Common myeloid progenitor, CD34-positive (primary cell): Measurements from ENCODE around the gene SDF2L1.
"Not testable (repeated sequence)": the region's sequence is repeated elsewhere in the genome, so short reads cannot be mapped to it uniquely, and the experiment has no call there.

Experiments used
- CTCF ChIA-PET: fragments of 350-600 bp; sonication (Branson Sonifier 250); formaldehyde crosslinking; loops from one replicate; lab custom pipeline; 2021; ENCODE audit warnings: antibody characterized with exemption; lab: Charles Lee
- POLR2A ChIA-PET: fragments of 350-600 bp; sonication (Branson Sonifier 250); formaldehyde crosslinking; loops from one replicate; lab custom pipeline; 2021; ENCODE audit warnings: antibody characterized with exemption; lab: Charles Lee
- DNase-seq, 3 donors: peaks; one replicate each; pipeline versions ENCODE4 v3.0.0 to v3.0.0-alpha.2; 2013
- H3K27ac ChIP-seq, 2 experiments: 1 replicate in 1 of 2; 2 replicates in 1 of 2; pipeline ENCODE4 v1.7.0; 2013; ENCODE audit warnings: inconsistent platforms in 2 of 2, low read length in 2 of 2, mild to moderate bottlenecking in 2 of 2, low read depth in 1 of 2, moderate library complexity in 1 of 2; ENCODE audit not compliant: severe bottlenecking in 2 of 2, insufficient read depth in 1 of 2, poor library complexity in 1 of 2
- H3K27me3 ChIP-seq, 5 experiments: replicated peaks in 2 of 5; 1 replicate in 3 of 5; 2 replicates in 2 of 5; pipeline versions ENCODE4 v1.6.1 to v1.7.0; 2013; ENCODE audit warnings: low read length in 4 of 5, mild to moderate bottlenecking in 2 of 5, moderate library complexity in 2 of 5, inconsistent platforms in 1 of 5; ENCODE audit not compliant: insufficient read depth in 5 of 5, control insufficient read depth in 4 of 5
- H3K36me3 ChIP-seq, 4 experiments: 1 replicate in 2 of 4; 2 replicates in 2 of 4; pipeline versions ENCODE4 v1.6.1 to v1.7.0; 2013; ENCODE audit warnings: low read length in 3 of 4, control low read depth in 1 of 4, mild to moderate bottlenecking in 1 of 4; ENCODE audit not compliant: control insufficient read depth in 4 of 4, insufficient read depth in 4 of 4
- H3K4me1 ChIP-seq, 4 experiments: 1 replicate in 3 of 4; 2 replicates in 1 of 4; pipeline versions ENCODE4 v1.6.1 to v1.7.1; 2013; ENCODE audit warnings: low read length in 3 of 4, mild to moderate bottlenecking in 3 of 4, control low read depth in 1 of 4, inconsistent platforms in 1 of 4, moderate library complexity in 1 of 4; ENCODE audit not compliant: control insufficient read depth in 4 of 4, insufficient read depth in 4 of 4; ENCODE audit errors: control extremely low read depth in 1 of 4
- H3K4me3 ChIP-seq, 7 experiments: 1 replicate in 4 of 7; 2 replicates in 3 of 7; pipeline versions ENCODE4 v1.5.1 to v1.7.0; 2013; ENCODE audit warnings: mild to moderate bottlenecking in 7 of 7, low read length in 6 of 7, moderate library complexity in 6 of 7, inconsistent platforms in 2 of 7, low read depth in 2 of 7, control low read depth in 1 of 7; ENCODE audit not compliant: insufficient read depth in 4 of 7, control insufficient read depth in 1 of 7; ENCODE audit errors: extremely low read depth in 1 of 7
- H3K9me3 ChIP-seq, 5 experiments: 1 replicate in 4 of 5; 2 replicates in 1 of 5; pipeline versions ENCODE4 v1.6.1 to v1.7.1; 2013; ENCODE audit warnings: low read length in 4 of 5, mild to moderate bottlenecking in 2 of 5, inconsistent platforms in 1 of 5, low read depth in 1 of 5, moderate library complexity in 1 of 5; ENCODE audit not compliant: control insufficient read depth in 4 of 5, insufficient read depth in 2 of 5; ENCODE audit errors: control extremely low read depth in 1 of 5
- WGBS: methylation state at CpG from one replicate; pipeline ENCODE4 v1.1.5; 2013; ENCODE audit not compliant: insufficient coverage; 5-methylcytosine and 5-hydroxymethylcytosine counted together

SDF2L1 gene

DNA sequence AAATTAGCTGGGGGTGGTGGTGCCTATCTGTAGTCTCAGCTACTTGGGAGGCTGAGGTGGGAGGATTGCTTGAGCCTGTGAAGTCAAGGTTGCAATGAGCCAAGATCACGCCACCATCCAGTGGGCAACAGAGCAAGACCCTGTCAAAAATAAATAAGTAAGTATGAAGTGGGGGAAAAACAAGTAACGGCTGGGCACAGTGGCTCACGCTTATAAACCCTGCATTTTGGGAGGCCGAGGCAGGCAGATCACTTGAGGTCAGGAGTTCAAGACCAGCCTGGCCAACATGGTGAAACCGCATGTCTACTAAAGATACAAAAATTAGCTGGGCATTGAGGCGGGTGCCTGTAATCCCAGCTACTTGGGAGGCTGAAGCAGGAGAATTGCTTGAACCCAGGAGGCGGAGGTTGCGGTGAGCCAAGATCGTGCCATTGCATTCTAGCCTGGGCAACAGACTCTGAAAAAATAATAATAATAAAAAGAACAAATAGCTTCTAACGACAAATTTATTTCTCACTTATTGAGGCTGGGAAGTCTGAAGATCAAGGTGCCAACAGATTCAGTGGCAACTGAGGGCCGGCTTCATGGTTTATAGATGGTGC is 32.4 kb upstream of the SDF2L1 start:
- H3K9me3 ChIP-seq, H3K27ac ChIP-seq, H3K27me3 ChIP-seq, H3K4me3 ChIP-seq, POLR2A ChIA-PET, H3K4me1 ChIP-seq, DNase-seq: not testable (repeated sequence)
- WGBS, result 96% methylated on average over 5 of the region's 11 CpGs
- H3K36me3 ChIP-seq, result peaks cover 23 to 53% (median 38%) of the 10 kb centered on the region in 4 experiments
- CTCF ChIA-PET, result interaction anchor here (1.1 to 1.6 kb wide), 4 partner anchors 14 to 20 kb away, joined by 3 to 7 read pairs (median 4); partner anchors contain the start of gene YDJC

DNA sequence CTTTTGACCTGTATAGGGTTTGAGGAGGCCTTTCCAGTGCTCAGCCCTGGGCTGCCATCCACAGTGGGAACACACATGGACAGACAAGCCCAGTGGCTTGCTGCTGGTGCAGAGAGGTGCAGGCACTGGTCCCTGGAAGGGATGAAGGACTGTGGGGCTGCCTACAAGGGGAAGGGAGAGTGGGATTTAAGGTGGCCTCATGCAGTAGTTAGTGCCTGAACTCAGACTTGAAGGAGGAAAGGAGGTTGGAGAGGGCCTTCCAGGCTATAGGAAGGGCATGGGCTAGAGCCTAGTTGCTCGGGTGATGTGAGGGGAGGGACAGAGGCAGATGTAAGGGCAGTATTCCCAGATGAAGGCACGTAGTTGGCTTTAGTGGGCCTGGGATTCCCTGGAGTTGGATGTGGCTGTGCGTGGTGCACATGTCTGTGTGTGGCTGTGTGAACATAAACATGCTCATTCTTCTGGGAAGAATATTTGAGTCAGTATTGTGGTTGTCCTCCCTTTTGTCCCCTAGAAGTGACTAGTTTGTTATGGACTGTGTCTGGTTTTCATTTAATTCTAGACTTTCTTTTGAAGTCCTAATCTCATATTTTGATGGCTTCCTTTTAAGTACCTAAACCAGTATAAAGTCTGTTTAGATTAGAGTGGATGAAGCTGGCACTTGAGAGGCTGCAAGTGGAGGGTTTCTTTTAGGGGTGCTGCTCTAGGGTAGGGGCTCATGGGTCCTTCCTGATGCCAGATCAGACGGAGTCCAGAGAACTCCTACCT is 30.7 kb upstream of the SDF2L1 start:
- H3K9me3 ChIP-seq, result no peaks in the 10 kb centered on the region
- H3K27ac ChIP-seq, result no peak overlapping the region
- ChIA-PET CTCF (interaction anchor here (0.7 to 1.0 kb wide), 2 partner anchors 9 to 18 kb away, joined by 3 read pairs; no protein-coding TSS in a partner anchor), POLR2A (no interaction called here)
- H3K4me1 ChIP-seq, result peaks cover 0 to 2% (median 0%) of the 10 kb centered on the region in 4 experiments
- H3K4me3 ChIP-seq, result no peak overlapping the region
- WGBS, result 96% methylated on average over 3 of the region's 4 CpGs
- no peak for DNase-seq
- peaks cover 29 to 56% (median 41%) of the 10 kb centered on the region in 4 experiments for H3K36me3 ChIP-seq
- no peaks in the 10 kb centered on the region for H3K27me3 ChIP-seq

DNA sequence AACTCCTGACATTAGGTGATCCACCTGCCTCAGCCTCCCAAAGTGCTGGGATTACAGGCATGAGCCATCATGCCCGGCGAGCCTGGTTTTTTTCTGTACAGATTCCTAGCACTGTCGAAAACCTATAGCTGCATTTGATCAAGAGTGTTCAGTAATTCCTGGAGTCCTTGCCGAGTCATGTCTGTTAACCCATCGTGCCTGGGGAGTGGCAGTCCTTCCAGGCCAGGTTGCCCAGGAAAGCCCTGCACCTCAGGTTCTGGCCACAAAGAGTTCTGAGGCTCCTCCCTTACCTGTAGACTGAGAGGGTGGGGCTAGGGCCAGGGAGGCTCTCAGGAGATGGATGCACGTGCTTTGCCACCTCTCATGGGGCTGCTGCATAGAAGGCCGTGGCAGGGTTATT is 29.2 kb upstream of the SDF2L1 start:
- POLR2A ChIA-PET, result no interaction called here
- CTCF ChIA-PET, result interaction anchor here (0.9 to 3.1 kb wide), 3 partner anchors 9 to 15 kb away, joined by 4 to 15 read pairs (median 4); no protein-coding TSS in a partner anchor

DNA sequence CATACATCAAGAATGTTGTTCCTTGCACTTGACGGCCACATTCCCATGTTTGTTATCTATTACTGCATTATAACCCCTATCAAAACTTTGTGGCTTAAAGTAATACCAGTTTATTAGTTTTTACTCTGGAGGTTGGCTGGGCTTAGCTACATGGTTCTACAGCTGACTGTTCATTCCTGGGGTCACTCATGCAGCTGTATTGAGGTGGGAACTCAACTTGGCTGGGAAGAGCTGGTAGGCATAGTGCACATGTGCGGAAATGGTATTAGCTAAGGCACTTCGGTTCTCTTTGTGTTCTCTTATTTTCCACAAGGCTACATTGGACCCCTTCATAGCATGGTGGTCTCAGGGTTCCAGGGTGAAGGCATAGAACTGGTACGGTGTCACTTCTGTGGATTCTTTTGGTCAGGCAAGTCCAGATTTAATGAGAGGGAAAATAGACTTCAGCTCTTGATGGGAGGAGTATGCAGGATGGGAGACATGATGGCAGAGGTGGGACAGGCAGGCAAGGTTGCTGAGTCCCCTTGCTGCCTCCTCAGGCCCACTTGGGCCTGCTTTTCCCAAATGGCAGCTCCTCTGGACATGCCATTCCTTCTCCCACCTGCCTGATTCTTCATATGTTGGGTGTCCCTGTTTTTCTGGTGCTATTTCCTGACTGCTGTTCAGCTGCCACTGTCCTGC is 28.4 kb upstream of the SDF2L1 start:
- DNase-seq, result no peak
- Histone ChIP-seq H3K4me3 (no peak overlapping the region), H3K36me3 (peaks cover 27 to 56% (median 41%) of the 10 kb centered on the region in 4 experiments), H3K27me3 (no peaks in the 10 kb centered on the region), H3K27ac (peak overlapping the region in 1 of 2 experiments; percentile 18), H3K4me1 (no peaks in the 10 kb centered on the region), H3K9me3 (no peaks in the 10 kb centered on the region)
- ChIA-PET CTCF (interaction anchor here (0.9 to 3.1 kb wide), 5 partner anchors 8 to 14 kb away, joined by 3 to 15 read pairs (median 4); no protein-coding TSS in a partner anchor), POLR2A (no interaction called here)
- 94% methylated on average over 3 of the region's 4 CpGs for WGBS

More for the DNA sequence above, 29.2 kb upstream of the SDF2L1 start:
- no peaks in the 10 kb centered on the region for H3K27me3 ChIP-seq
- no peaks in the 10 kb centered on the region for H3K9me3 ChIP-seq
- no peaks in the 10 kb centered on the region for H3K4me1 ChIP-seq
- no peak for DNase-seq
- 94% methylated on average over 5 of the region's 7 CpGs for WGBS
- H3K27ac ChIP-seq, result no peak overlapping the region
- peaks cover 29 to 54% (median 41%) of the 10 kb centered on the region in 4 experiments for H3K36me3 ChIP-seq
- no peak overlapping the region for H3K4me3 ChIP-seq

DNA sequence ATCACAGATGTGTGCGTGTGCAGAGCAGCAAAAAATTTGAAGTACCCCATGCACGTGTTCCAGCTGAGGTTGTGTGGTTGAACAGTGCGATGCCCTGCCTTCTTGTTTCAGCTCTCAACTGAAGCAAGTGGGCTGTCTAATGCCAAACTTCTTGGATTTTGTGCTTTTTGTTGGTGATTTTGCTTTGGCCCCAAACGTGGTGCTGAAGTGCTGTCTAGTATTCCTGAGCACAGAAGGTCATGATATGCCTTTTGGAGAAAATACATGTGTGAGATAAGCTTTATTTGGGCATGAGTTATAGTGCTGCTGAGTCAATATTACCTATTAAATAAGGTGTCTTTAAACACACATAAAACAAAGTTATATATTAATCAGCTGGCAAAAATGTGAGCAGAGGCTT is 26.4 kb upstream of the SDF2L1 start:
- CTCF ChIA-PET, result interaction anchor here (1.0 to 2.0 kb wide), 4 partner anchors 9 to 13 kb away, joined by 3 to 9 read pairs (median 4); no protein-coding TSS in a partner anchor
- POLR2A ChIA-PET, result no interaction called here

DNA sequence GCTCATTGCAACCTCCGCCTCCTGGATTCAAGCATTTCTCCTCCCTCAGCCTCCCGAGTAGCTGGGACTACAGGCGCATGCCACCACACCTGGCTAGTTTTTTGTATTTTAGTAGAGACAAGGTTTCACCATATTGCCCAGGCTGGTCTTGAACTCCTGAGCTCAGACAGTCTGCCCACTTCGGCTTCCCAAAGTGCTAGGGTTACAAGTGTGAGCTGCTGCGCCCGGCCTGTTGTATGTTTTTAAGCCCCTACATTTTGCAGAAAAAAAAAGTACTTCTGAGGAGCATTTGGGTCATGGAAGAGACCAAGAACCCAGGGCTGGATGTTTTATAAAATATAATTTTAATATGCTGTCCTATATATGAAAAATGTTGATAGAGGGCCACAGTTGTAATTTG is 24.8 kb upstream of the SDF2L1 start:
- Histone ChIP-seq H3K4me1 (peaks cover 0 to 16% (median 6%) of the 10 kb centered on the region in 4 experiments), H3K36me3 (peaks cover 19 to 61% (median 34%) of the 10 kb centered on the region in 4 experiments)
- H3K27me3 ChIP-seq, H3K4me3 ChIP-seq, DNase-seq, POLR2A ChIA-PET, H3K9me3 ChIP-seq, H3K27ac ChIP-seq: not testable (repeated sequence)
- CTCF ChIA-PET, result interaction anchor here (1.0 to 2.0 kb wide), 3 partner anchors 9 to 12 kb away, joined by 3 to 6 read pairs (median 4); no protein-coding TSS in a partner anchor
- 100% methylated on average over 3 of the region's 6 CpGs for WGBS

More for the DNA sequence above, 26.4 kb upstream of the SDF2L1 start:
- Histone ChIP-seq H3K4me3 (no peak overlapping the region), H3K4me1 (peaks cover 0 to 4% (median 1%) of the 10 kb centered on the region in 4 experiments), H3K9me3 (no peaks in the 10 kb centered on the region), H3K27me3 (no peaks in the 10 kb centered on the region), H3K27ac (no peak overlapping the region), H3K36me3 (peaks cover 25 to 65% (median 45%) of the 10 kb centered on the region in 4 experiments)
- DNase-seq, result no peak
- WGBS, result 94% methylated on average over 2 of the region's 4 CpGs
